ENCODE measurements around the gene PPP1R36. TPM values are rescaled to one million over a fixed set of nuclear protein-coding genes. Genes with fewer than 3 reads are reported as not detected.

The PPP1R36 gene
- total and polyA plus RNA-seq, 4 donors: 0.42 to 1.9 (median 1.2) TPM

DNA sequence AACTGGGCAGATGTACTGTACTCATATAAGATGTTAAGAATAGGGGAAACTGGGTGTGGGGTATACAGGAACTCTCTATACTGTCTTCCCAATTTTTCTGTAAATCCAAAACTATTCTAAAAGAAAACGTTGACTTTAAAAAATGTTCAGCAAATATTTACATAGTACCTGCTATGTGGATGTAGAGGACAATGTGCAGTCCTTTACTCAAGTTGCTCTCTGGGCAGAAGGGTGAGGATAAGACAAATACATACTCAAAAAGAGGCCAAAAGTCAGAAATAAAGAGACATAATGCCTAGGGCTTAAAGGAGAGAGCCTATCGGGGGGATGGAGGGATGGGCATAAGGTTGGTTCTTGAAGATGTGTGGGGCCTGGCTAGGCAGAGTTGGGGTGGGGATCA lies 44.7 kb downstream of the PPP1R36 start:
- Histone ChIP-seq H3K36me3 (ENCODE audit: control insufficient read depth in 1 of 2, insufficient read depth in 2 of 2, low read length in 1 of 2) (no peaks in the 10 kb centered on the region), H3K4me1 (ENCODE audit: control insufficient read depth in 1 of 2, insufficient read depth in 2 of 2, low read length in 2 of 2) (no peaks in the 10 kb centered on the region), H3K27ac (ENCODE audit: low read depth in 1 of 2, low read length in 2 of 2) (no peak overlapping the region), H3K9me3 (ENCODE audit: control insufficient read depth, low read length) (no peaks in the 10 kb centered on the region), H3K4me3 (ENCODE audit: low read length in 2 of 2) (no peak overlapping the region), H3K27me3 (ENCODE audit: control insufficient read depth in 1 of 2, insufficient read depth in 2 of 2, low read length in 1 of 2) (peaks cover 0 to 1% of the 10 kb centered on the region in 2 donors)
- 78 to 81% methylated on average over 2 of the region's 2 CpGs for WGBS, 2 donors
- no peak for ATAC-seq (ENCODE audit: low FRiP score)
- intact Hi-C loops (cut with DNase I): no loop called here
- no peak for DNase-seq

DNA sequence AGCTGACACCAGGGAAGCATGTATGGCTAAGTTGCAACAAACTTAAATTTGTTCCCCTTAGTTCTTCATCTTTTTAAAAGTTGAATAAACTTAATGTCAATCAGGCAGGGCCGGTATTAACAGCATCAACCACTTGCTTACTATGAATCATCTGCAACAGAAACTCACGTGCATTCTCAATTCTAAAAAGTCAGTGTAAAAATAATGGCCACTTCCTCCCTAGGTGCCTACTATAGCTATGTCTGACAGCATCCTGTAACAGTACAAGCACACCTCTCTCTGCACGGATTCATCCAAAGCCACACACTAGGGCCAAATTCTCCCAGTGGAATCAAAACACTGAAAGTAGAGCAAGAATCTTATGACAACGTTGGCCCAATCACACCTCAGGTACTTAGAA lies 48.6 kb downstream of the PPP1R36 start:
- Histone ChIP-seq H3K27me3 (ENCODE audit: control insufficient read depth in 1 of 2, insufficient read depth in 2 of 2, low read length in 1 of 2) (peaks cover 0 to 1% of the 10 kb centered on the region in 2 donors), H3K9me3 (ENCODE audit: control insufficient read depth, low read length) (no peaks in the 10 kb centered on the region), H3K4me3 (ENCODE audit: low read length in 2 of 2) (no peak overlapping the region), H3K36me3 (ENCODE audit: control insufficient read depth in 1 of 2, insufficient read depth in 2 of 2, low read length in 1 of 2) (no peaks in the 10 kb centered on the region), H3K4me1 (ENCODE audit: control insufficient read depth in 1 of 2, insufficient read depth in 2 of 2, low read length in 2 of 2) (no peaks in the 10 kb centered on the region), H3K27ac (ENCODE audit: low read depth in 1 of 2, low read length in 2 of 2) (no peak overlapping the region)
- 62 to 66% methylated on average over 4 of the region's 4 CpGs for WGBS, 2 donors
- DNase-seq (no peak), ATAC-seq (ENCODE audit: low FRiP score) (no peak)
- intact Hi-C loops (cut with DNase I): no loop called here

- H3K27me3 ChIP-seq (ENCODE audit: control insufficient read depth in 1 of 2, insufficient read depth in 2 of 2, low read length in 1 of 2): no peaks in the 10 kb centered on the region
- no peak overlapping the region for H3K27ac ChIP-seq (ENCODE audit: low read depth in 1 of 2, low read length in 2 of 2)
- H3K4me1 ChIP-seq (ENCODE audit: control insufficient read depth in 1 of 2, insufficient read depth in 2 of 2, low read length in 2 of 2): no peaks in the 10 kb centered on the region
- intact Hi-C loops (cut with DNase I): no loop called here
- ATAC-seq (ENCODE audit: low FRiP score) (no peak), DNase-seq (no peak)
- no peaks in the 10 kb centered on the region for H3K36me3 ChIP-seq (ENCODE audit: control insufficient read depth in 1 of 2, insufficient read depth in 2 of 2, low read length in 1 of 2)
- H3K9me3 ChIP-seq (ENCODE audit: control insufficient read depth, low read length): no peaks in the 10 kb centered on the region
- no peak overlapping the region for H3K4me3 ChIP-seq (ENCODE audit: low read length in 2 of 2)
- WGBS, 2 donors: 22 to 28% methylated on average over 38 of the region's 38 CpGs
These were observed 51.8 kb downstream of the PPP1R36 start for GRCh38 chr14:64601571-64601970.

DNA sequence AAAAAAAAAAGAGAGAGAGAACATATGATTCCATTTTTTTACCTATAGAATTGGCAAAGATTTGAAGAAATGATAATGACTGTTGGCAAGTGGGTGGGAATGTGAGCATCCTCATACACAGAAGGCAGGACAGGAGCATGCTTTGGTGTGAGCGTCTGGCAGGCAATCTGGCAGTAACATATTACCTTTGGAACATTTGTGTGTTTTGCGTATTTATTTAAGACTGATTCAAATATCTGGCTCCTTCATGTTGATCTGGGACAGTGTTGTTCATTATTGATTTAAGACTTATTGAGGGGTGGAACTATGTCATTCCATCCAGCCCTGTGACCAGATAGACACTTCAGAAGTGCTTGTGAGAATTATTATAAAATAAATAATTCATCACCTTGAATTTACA lies 53.1 kb downstream of the PPP1R36 start:
- Histone ChIP-seq H3K36me3 (ENCODE audit: control insufficient read depth in 1 of 2, insufficient read depth in 2 of 2, low read length in 1 of 2) (no peaks in the 10 kb centered on the region), H3K4me3 (ENCODE audit: low read length in 2 of 2) (no peak overlapping the region), H3K27ac (ENCODE audit: low read depth in 1 of 2, low read length in 2 of 2) (no peak overlapping the region), H3K27me3 (ENCODE audit: control insufficient read depth in 1 of 2, insufficient read depth in 2 of 2, low read length in 1 of 2) (no peaks in the 10 kb centered on the region), H3K4me1 (ENCODE audit: control insufficient read depth in 1 of 2, insufficient read depth in 2 of 2, low read length in 2 of 2) (no peaks in the 10 kb centered on the region), H3K9me3 (ENCODE audit: control insufficient read depth, low read length) (no peaks in the 10 kb centered on the region)
- DNase-seq: no peak
- 86 to 90% methylated on average over 2 of the region's 2 CpGs for WGBS, 2 donors
- intact Hi-C loops (cut with DNase I): no loop called here
- ATAC-seq (ENCODE audit: low FRiP score): no peak

GRCh38 chr14:64604001-64604400 lies 54.2 kb downstream of the PPP1R36 start:
- intact Hi-C loops (cut with DNase I): no loop called here
- no peaks in the 10 kb centered on the region for H3K9me3 ChIP-seq (ENCODE audit: control insufficient read depth, low read length)
- no peaks in the 10 kb centered on the region for H3K4me1 ChIP-seq (ENCODE audit: control insufficient read depth in 1 of 2, insufficient read depth in 2 of 2, low read length in 2 of 2)
- WGBS, 2 donors: 90 to 100% methylated on average over 1 of the region's 1 CpG
- H3K27ac ChIP-seq (ENCODE audit: low read depth in 1 of 2, low read length in 2 of 2): no peak overlapping the region
- no peak overlapping the region for H3K4me3 ChIP-seq (ENCODE audit: low read length in 2 of 2)
- DNase-seq (no peak), ATAC-seq (ENCODE audit: low FRiP score) (no peak)
- H3K27me3 ChIP-seq (ENCODE audit: control insufficient read depth in 1 of 2, insufficient read depth in 2 of 2, low read length in 1 of 2): no peaks in the 10 kb centered on the region
- no peaks in the 10 kb centered on the region for H3K36me3 ChIP-seq (ENCODE audit: control insufficient read depth in 1 of 2, insufficient read depth in 2 of 2, low read length in 1 of 2)

- WGBS, 2 donors: 92 to 93% methylated on average over 6 of the region's 6 CpGs
- Histone ChIP-seq H3K9me3 (ENCODE audit: control insufficient read depth, low read length) (no peaks in the 10 kb centered on the region), H3K4me1 (ENCODE audit: control insufficient read depth in 1 of 2, insufficient read depth in 2 of 2, low read length in 2 of 2) (no peaks in the 10 kb centered on the region), H3K27me3 (ENCODE audit: control insufficient read depth in 1 of 2, insufficient read depth in 2 of 2, low read length in 1 of 2) (no peaks in the 10 kb centered on the region), H3K27ac (ENCODE audit: low read depth in 1 of 2, low read length in 2 of 2) (no peak overlapping the region), H3K36me3 (ENCODE audit: control insufficient read depth in 1 of 2, insufficient read depth in 2 of 2, low read length in 1 of 2) (no peaks in the 10 kb centered on the region), H3K4me3 (ENCODE audit: low read length in 2 of 2) (no peak overlapping the region)
- DNase-seq (no peak), ATAC-seq (ENCODE audit: low FRiP score) (no peak)
- intact Hi-C loops (cut with DNase I): no loop called here
These were observed 55.1 kb downstream of the PPP1R36 start for GRCh38 chr14:64604881-64605280.

- WGBS, 2 donors: 91 to 92% methylated on average over 9 of the region's 9 CpGs
- H3K36me3 ChIP-seq (ENCODE audit: control insufficient read depth in 1 of 2, insufficient read depth in 2 of 2, low read length in 1 of 2): no peaks in the 10 kb centered on the region
- peaks cover 0 to 3% of the 10 kb centered on the region in 2 donors for H3K4me1 ChIP-seq (ENCODE audit: control insufficient read depth in 1 of 2, insufficient read depth in 2 of 2, low read length in 2 of 2)
- DNase-seq (no peak), ATAC-seq (ENCODE audit: low FRiP score) (no peak)
- no peaks in the 10 kb centered on the region for H3K9me3 ChIP-seq (ENCODE audit: control insufficient read depth, low read length)
- no peaks in the 10 kb centered on the region for H3K27me3 ChIP-seq (ENCODE audit: control insufficient read depth in 1 of 2, insufficient read depth in 2 of 2, low read length in 1 of 2)
- H3K4me3 ChIP-seq (ENCODE audit: low read length in 2 of 2): no peak overlapping the region
- intact Hi-C loops (cut with DNase I): no loop called here
- H3K27ac ChIP-seq (ENCODE audit: low read depth in 1 of 2, low read length in 2 of 2): no peak overlapping the region
These were observed 56.3 kb downstream of the PPP1R36 start for GRCh38 chr14:64605926-64606685.

DNA sequence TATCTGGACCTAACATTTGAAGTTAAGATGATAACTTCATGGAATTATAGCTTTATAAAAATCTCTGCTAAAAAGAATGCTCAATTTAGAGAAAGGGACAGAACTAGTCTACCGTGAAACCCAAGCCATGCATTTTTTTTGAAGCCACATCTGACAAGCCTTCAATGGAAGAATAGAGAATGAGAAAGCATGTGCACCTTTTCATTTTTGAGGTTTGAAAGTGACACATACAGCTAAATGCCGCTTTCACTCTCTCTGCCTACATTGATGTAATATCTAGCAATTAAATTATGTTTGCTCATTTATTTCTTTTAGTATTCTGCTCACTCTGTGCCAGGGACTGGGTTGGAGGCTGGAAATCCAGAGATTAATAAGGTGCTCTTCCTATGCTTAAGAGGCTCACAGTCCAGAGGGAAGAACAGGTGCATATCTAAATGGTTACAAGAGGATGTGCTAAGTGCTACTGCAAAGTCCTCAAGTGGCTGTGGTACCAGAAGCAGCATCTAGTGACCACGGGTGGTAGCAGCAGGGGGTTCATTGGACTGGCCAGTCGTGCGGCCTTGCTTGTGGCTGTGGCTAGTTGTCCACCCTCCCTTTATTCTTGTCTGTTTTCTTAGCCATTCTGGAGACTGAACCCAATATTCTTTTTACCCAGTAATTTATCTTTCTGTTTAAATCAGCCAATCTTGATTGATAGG lies 60.4 kb downstream of the PPP1R36 start:
- Histone ChIP-seq H3K36me3 (ENCODE audit: control insufficient read depth in 1 of 2, insufficient read depth in 2 of 2, low read length in 1 of 2) (no peaks in the 10 kb centered on the region), H3K9me3 (ENCODE audit: control insufficient read depth, low read length) (no peaks in the 10 kb centered on the region), H3K4me3 (ENCODE audit: low read length in 2 of 2) (no peak overlapping the region), H3K27me3 (ENCODE audit: control insufficient read depth in 1 of 2, insufficient read depth in 2 of 2, low read length in 1 of 2) (no peaks in the 10 kb centered on the region), H3K27ac (ENCODE audit: low read depth in 1 of 2, low read length in 2 of 2) (no peak overlapping the region), H3K4me1 (ENCODE audit: control insufficient read depth in 1 of 2, insufficient read depth in 2 of 2, low read length in 2 of 2) (peaks cover 3 to 4% of the 10 kb centered on the region in 2 donors)
- intact Hi-C loops (cut with DNase I): no loop called here
- 96 to 97% methylated on average over 5 of the region's 5 CpGs for WGBS, 2 donors
- no peak for ATAC-seq (ENCODE audit: low FRiP score)
- DNase-seq: no peak
